H1 (cell line): ENCODE data around the gene ZSWIM7. TPM values are rescaled to one million over a fixed set of nuclear protein-coding genes. Genes with fewer than 3 reads are reported as not detected.

Experiments
- CTCF ChIA-PET: fragments of 300-600 bp; sonication (Branson Sonifier 250); formaldehyde crosslinking; loops from one replicate; lab custom pipeline; 2021; ENCODE audit not compliant: partially characterized antibody; lab: Charles Lee
- POLR2A ChIA-PET: fragments of 300-600 bp; sonication (Branson Sonifier 250); formaldehyde crosslinking; loops from one replicate; lab custom pipeline; 2021; ENCODE audit warnings: inconsistent platforms; ENCODE audit not compliant: partially characterized antibody; lab: Charles Lee
- DNase-seq, 2 experiments: peaks; one replicate each; pipeline versions ENCODE4 v3.0.0 to v3.0.0-alpha.2; 2010 to 2022; ENCODE audit warnings: low spot score in 2 of 2, low read depth in 1 of 2, mixed read lengths in 1 of 2
- FAIRE-seq: peaks from 2 replicates; lab custom pipeline; 2011; peaks lifted over from hg19 to GRCh38; lab: Jason Lieb, UNC
- H2AFZ ChIP-seq: 2 replicates; pipeline ENCODE4 v1.8.1; 2012; ENCODE audit warnings: low read length, inconsistent platforms
- H2AK5ac ChIP-seq: 2 replicates; pipeline ENCODE4 v1.6.1; 2013; ENCODE audit warnings: low read depth, low read length
- H2BK120ac ChIP-seq: replicated peaks from 2 replicates; pipeline ENCODE3; 2013; ENCODE audit warnings: low read depth, low read length, inconsistent platforms
- H2BK12ac ChIP-seq: 2 replicates; pipeline ENCODE4 v1.6.1; 2013; ENCODE audit warnings: low read depth, low read length
- H2BK15ac ChIP-seq: 2 replicates; pipeline ENCODE4 v1.6.1; 2013; ENCODE audit warnings: low read length
- H2BK20ac ChIP-seq: 2 replicates; pipeline ENCODE4 v1.6.1; 2013; ENCODE audit warnings: low read length
- H2BK5ac ChIP-seq: 2 replicates; pipeline ENCODE4 v1.6.1; 2013; ENCODE audit warnings: low read depth, low read length
- H3K14ac ChIP-seq: 2 replicates; pipeline ENCODE4 v1.6.1; 2013; ENCODE audit warnings: inconsistent platforms; ENCODE audit not compliant: insufficient read length
- H3K18ac ChIP-seq: 2 replicates; pipeline ENCODE4 v1.6.1; 2013; ENCODE audit warnings: low read length; ENCODE audit errors: extremely low read depth
- H3K23ac ChIP-seq: 2 replicates; pipeline ENCODE4 v1.6.1; 2013; ENCODE audit warnings: inconsistent platforms; ENCODE audit not compliant: insufficient read length
- H3K23me2 ChIP-seq: 2 replicates; pipeline ENCODE4 v1.6.1; 2013; ENCODE audit warnings: low read depth, low read length
- H3K27ac ChIP-seq: 2 replicates; pipeline ENCODE4 v1.6.1; 2011; ENCODE audit warnings: low read depth, low read length, inconsistent platforms
- H3K27me3 ChIP-seq, 4 experiments: replicated peaks in 1 of 4; 1 replicate in 1 of 4; 2 replicates in 3 of 4; pipeline versions ENCODE4 v1.6.1 to v1.8.1; 2011 to 2013; ENCODE audit warnings: low read length in 3 of 4, mild to moderate bottlenecking in 3 of 4, inconsistent platforms in 2 of 4, mixed read lengths in 2 of 4, moderate library complexity in 1 of 4; ENCODE audit not compliant: control insufficient read depth in 3 of 4, insufficient read depth in 3 of 4; ENCODE audit errors: extremely low read depth in 1 of 4
- H3K36me3 ChIP-seq, 4 experiments: 2 replicates each; pipeline versions ENCODE4 v1.6.1 to v1.8.1; 2011 to 2013; ENCODE audit warnings: mild to moderate bottlenecking in 4 of 4, low read length in 3 of 4, moderate library complexity in 2 of 4, control low read depth in 1 of 4, inconsistent platforms in 1 of 4; ENCODE audit not compliant: insufficient read depth in 4 of 4, control insufficient read depth in 2 of 4
- H3K4ac ChIP-seq: replicated peaks from 2 replicates; pipeline ENCODE3; 2013; ENCODE audit warnings: low read length, low read depth, mixed read lengths, inconsistent platforms; ENCODE audit not compliant: insufficient read length
- H3K4me1 ChIP-seq, 4 experiments: replicated peaks in 1 of 4; 1 replicate in 1 of 4; 2 replicates in 3 of 4; pipeline versions ENCODE4 v1.6.1 to v1.8.1; 2011 to 2013; ENCODE audit warnings: low read length in 3 of 4, inconsistent platforms in 2 of 4, mixed read lengths in 1 of 4; ENCODE audit not compliant: insufficient read depth in 4 of 4, control insufficient read depth in 3 of 4
- H3K4me2 ChIP-seq, 2 experiments: 2 replicates each; pipeline versions ENCODE4 v1.6.1 to v1.8.1; 2011 to 2013; ENCODE audit warnings: low read depth in 2 of 2, low read length in 2 of 2, control low read depth in 1 of 2, inconsistent platforms in 1 of 2, mild to moderate bottlenecking in 1 of 2; ENCODE audit not compliant: insufficient read depth in 1 of 2
- H3K4me3 ChIP-seq, 4 experiments: fragments of 200-600, 300-600 bp in 1 of 4; sonication (generic), shearing (Covaris generic), sonication (Bioruptor Twin) in 1 of 4; 2 replicates each; pipeline versions ENCODE4 v1.5.1 to v1.8.1; 2011 to 2016; ENCODE audit warnings: low read length in 4 of 4, low read depth in 3 of 4, control low read depth in 2 of 4, inconsistent platforms in 2 of 4, mild to moderate bottlenecking in 2 of 4, mixed read lengths in 1 of 4, moderate library complexity in 1 of 4; ENCODE audit not compliant: insufficient read depth in 2 of 4; ENCODE audit errors: extremely low read depth in 1 of 4
- H3K56ac ChIP-seq: replicated peaks from 2 replicates; pipeline ENCODE3; 2013; ENCODE audit warnings: low read depth, mild to moderate bottlenecking, mixed read lengths, low read length, inconsistent platforms; ENCODE audit not compliant: insufficient read length
- H3K79me1 ChIP-seq: 2 replicates; pipeline ENCODE4 v1.6.1; 2013; ENCODE audit warnings: low read depth, low read length, control low read depth
- H3K79me2 ChIP-seq, 2 experiments: 2 replicates each; pipeline versions ENCODE4 v1.6.1 to v1.8.1; 2012 to 2013; ENCODE audit warnings: low read length in 2 of 2, mild to moderate bottlenecking in 2 of 2, inconsistent platforms in 1 of 2; ENCODE audit not compliant: insufficient read depth in 2 of 2, control insufficient read depth in 1 of 2
- H3K9ac ChIP-seq, 4 experiments: replicated peaks in 1 of 4; 1 replicate in 1 of 4; 2 replicates in 3 of 4; pipeline versions ENCODE4 v1.6.1 to v1.8.1; 2011 to 2013; ENCODE audit warnings: low read depth in 3 of 4, low read length in 3 of 4, control low read depth in 2 of 4, mild to moderate bottlenecking in 2 of 4, moderate library complexity in 2 of 4, inconsistent platforms in 1 of 4; ENCODE audit errors: extremely low read depth in 1 of 4
- H3K9me3 ChIP-seq, 2 experiments: 2 replicates each; pipeline versions ENCODE4 v1.6.1 to v1.8.1; 2012 to 2013; ENCODE audit warnings: mild to moderate bottlenecking in 2 of 2, moderate library complexity in 2 of 2, control low read depth in 1 of 2, inconsistent platforms in 1 of 2, low read depth in 1 of 2, low read length in 1 of 2, mixed read lengths in 1 of 2; ENCODE audit not compliant: insufficient read depth in 2 of 2
- H4K20me1 ChIP-seq, 2 experiments: replicated peaks in 1 of 2; 2 replicates each; pipeline versions ENCODE3 to v1.8.1; 2011 to 2013; ENCODE audit warnings: inconsistent platforms in 2 of 2, low read length in 2 of 2, mild to moderate bottlenecking in 1 of 2; ENCODE audit not compliant: insufficient read depth in 2 of 2, control insufficient read depth in 1 of 2
- H4K5ac ChIP-seq: 2 replicates; pipeline ENCODE4 v1.6.1; 2013; ENCODE audit warnings: low read length, low read depth, mixed read lengths, inconsistent platforms; ENCODE audit not compliant: insufficient read length
- H4K8ac ChIP-seq: 2 replicates; pipeline ENCODE4 v1.8.0; 2013; ENCODE audit warnings: mild to moderate bottlenecking, moderate library complexity, low read length, inconsistent platforms; ENCODE audit not compliant: insufficient read depth; ENCODE audit errors: extremely low read depth
- H4K91ac ChIP-seq: replicated peaks from 2 replicates; pipeline ENCODE3; 2013; ENCODE audit warnings: low read length, mixed read lengths, inconsistent platforms; ENCODE audit not compliant: insufficient read length
- BACH1 ChIP-seq: IDR thresholded peaks from 2 replicates; pipeline ENCODE4 v1.6.1; 2012; ENCODE audit warnings: low read length, improper control_type of control experiment
- GTF2F1 ChIP-seq: IDR thresholded peaks from 2 replicates; pipeline ENCODE4 v1.6.1; 2012; ENCODE audit warnings: low read depth, low read length, improper control_type of control experiment, borderline replicate concordance
- HDAC2 ChIP-seq, 2 experiments: fragments of 300-600 bp in 1 of 2; sonication (generic) in 1 of 2; IDR thresholded peaks; 2 replicates each; pipeline ENCODE4 v1.6.1; 2011 to 2012; ENCODE audit warnings: low read depth in 2 of 2, low read length in 2 of 2, mild to moderate bottlenecking in 2 of 2, moderate library complexity in 2 of 2, borderline replicate concordance in 1 of 2, inconsistent platforms in 1 of 2
- HDAC6 ChIP-seq: IDR thresholded peaks from one replicate; pipeline ENCODE4 v1.7.1; 2012; ENCODE audit warnings: low read depth, mild to moderate bottlenecking, inconsistent platforms, low read length, moderate library complexity
- KDM4A ChIP-seq: IDR thresholded peaks from one replicate; pipeline ENCODE4 v1.7.1; 2012; ENCODE audit warnings: low read depth, mild to moderate bottlenecking, moderate library complexity, low read length, inconsistent platforms; ENCODE audit not compliant: severe bottlenecking
- MAFK ChIP-seq: IDR thresholded peaks from 2 replicates; pipeline ENCODE4 v1.6.1; 2012; ENCODE audit warnings: low read depth, mild to moderate bottlenecking, improper control_type of control experiment, low read length
- POU5F1 ChIP-seq: IDR thresholded peaks from 2 replicates; pipeline ENCODE4 v1.6.1; 2011; ENCODE audit warnings: low read depth, mild to moderate bottlenecking, low read length, moderate library complexity
- RXRA ChIP-seq: IDR thresholded peaks from 2 replicates; pipeline ENCODE4 v1.6.1; 2011; ENCODE audit warnings: low read depth, mild to moderate bottlenecking, low read length, moderate library complexity; ENCODE audit not compliant: insufficient read depth
- SP4 ChIP-seq: IDR thresholded peaks from 2 replicates; pipeline ENCODE4 v1.6.1; 2012; ENCODE audit warnings: low read length, inconsistent platforms
- WGBS, 2 experiments: shearing (Covaris generic) in 1 of 2; methylation state at CpG; one replicate each; pipeline versions ENCODE4 v1.1.6 to v1.1.7; 2013 to 2015; ENCODE audit warnings: low lambda C conversion rate in 2 of 2, mixed read lengths in 2 of 2, inconsistent platforms in 1 of 2, low coverage in 1 of 2, missing lambda C conversion rate in 1 of 2; ENCODE audit not compliant: insufficient replicate concordance in 2 of 2, insufficient coverage in 1 of 2, insufficient read length in 1 of 2; ENCODE audit errors: extremely low coverage in 1 of 2, missing lambda C conversion rate in 1 of 2; 5-methylcytosine and 5-hydroxymethylcytosine counted together
- polyA plus RNA-seq, 7 experiments: library from polyadenylated mRNA; depleted of rRNA in 3 of 7; stranded (reverse) in 5 of 7; unstranded in 2 of 7; fragments of >200 nt in 5 of 7; fragments of 200-250 nt in 2 of 7; gene quantifications; 1 replicate in 5 of 7; 2 replicates in 1 of 7; 4 replicates in 1 of 7; pipeline versions ENCODE4 v1.2.1 to v1.2.3, GENCODE V29; 2011 to 2013; ENCODE audit warnings: missing spikeins in 2 of 7, mixed read lengths in 2 of 7
- total RNA-seq: library from RNA; stranded (reverse); fragmentation: NEBNext Ultra II Directional; extraction: Animal tissue kit (Norgen Biotek cat#: 25700); gene quantifications from 2 replicates; pipeline ENCODE4 v1.2.1, GENCODE V29; 2021

ZSWIM7 gene
- total and polyA plus RNA-seq, 2 of the 8 experiments (the other 6 are each of a cell fraction or from before 2014, with no cell fraction given), result 39.3 to 57.7 TPM

DNA sequence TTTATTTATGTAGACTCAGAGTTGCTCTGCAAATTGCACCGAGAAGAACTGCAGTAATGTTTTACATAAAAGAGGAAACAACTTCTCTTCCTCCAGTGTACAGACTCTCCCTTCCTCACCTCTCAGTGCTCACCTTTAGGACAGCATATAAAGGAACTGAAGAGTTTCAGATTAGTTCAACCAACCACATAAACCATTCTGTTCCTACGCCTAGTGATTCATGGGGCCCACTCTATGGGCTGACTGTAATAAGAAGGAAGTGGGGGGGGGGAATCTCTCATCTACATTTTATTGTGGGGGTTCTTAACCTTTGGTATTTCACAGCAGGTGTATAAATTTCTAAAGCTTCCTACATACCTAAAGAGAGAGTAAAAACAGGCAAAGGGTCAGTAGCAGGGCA is 18.3 kb downstream of the ZSWIM7 start:
- Histone ChIP-seq H2AFZ (no peak overlapping the region), H3K4me1 (no peaks in the 10 kb centered on the region), H3K4ac (no peak overlapping the region), H3K9ac (no peak overlapping the region), H2BK12ac (no peak overlapping the region)
- TF ChIP-seq POU5F1 (no peak), SP4 (no peak), MAFK (no peak), HDAC6 (no peak), GTF2F1 (no peak), HDAC2 (IDR thresholded peaks at IDR 0.05; ENCODE audit: borderline replicate concordance in 1 of 2, low read depth in 2 of 2, low read length in 2 of 2) (no peak), RXRA (no peak), BACH1 (no peak), KDM4A (no peak)
- TF ChIP-seq, all 59 proteins: peak for 0
- Histone ChIP-seq H3K23ac (no peak overlapping the region), H3K27ac (no peak overlapping the region), H4K5ac (no peak overlapping the region), H3K14ac (no peak overlapping the region), H2BK120ac (no peak overlapping the region), H3K4me3 (no peak overlapping the region), H2BK20ac (no peak overlapping the region), H2BK15ac (no peak overlapping the region), H3K23me2 (no peaks in the 10 kb centered on the region), H2BK5ac (no peak overlapping the region), H4K8ac (no peak overlapping the region), H3K4me2 (no peak overlapping the region), H3K9me3 (peaks cover 4 to 9% of the 10 kb centered on the region in 2 experiments; a peak in 2 of 4 replicates), H3K27me3 (no peaks in the 10 kb centered on the region), H3K56ac (no peak overlapping the region), H2AK5ac (no peak overlapping the region), H3K36me3 (peaks cover 2 to 54% (median 29%) of the 10 kb centered on the region in 4 experiments; a peak in 6 of 8 replicates), H3K79me2 (no peaks in the 10 kb centered on the region), H4K20me1 (peaks cover 0 to 3% of the 10 kb centered on the region in 2 experiments), H4K91ac (no peak overlapping the region), H3K79me1 (no peaks in the 10 kb centered on the region), H3K18ac (no peak overlapping the region; the same call in 1 of the 2 replicates)
- CTCF ChIA-PET, result interaction anchor here (1.8 kb wide), 1 partner anchor 37 kb away, joined by 8 read pairs; the partner anchor contains the start of gene ADORA2B
- FAIRE-seq (no peak), DNase-seq (no peak)
- POLR2A ChIA-PET, result interaction anchor here (1.2 to 1.4 kb wide), 2 partner anchors 12 to 15 kb away, joined by 3 to 7 read pairs; no protein-coding TSS in a partner anchor
- WGBS, 2 experiments, result 58% methylated on average over 2 of the region's 2 CpGs; no CpG with 5 or more reads in 1 of the 2 experiments
